GM23338 (cell line): ENCODE data around the gene DLG2. TPM values are rescaled to one million over a fixed set of nuclear protein-coding genes. Genes with fewer than 3 reads are reported as not detected.

ENCODE experiments used
- ATAC-seq: fragments of 200-7000 bp; cut with Tn5 transposase; 3 replicates; pipeline ENCODE4 v1.9.1; 2020
- DNase-seq: peaks from one replicate; pipeline ENCODE4 v3.0.0-alpha.2; 2015; ENCODE audit warnings: low spot score
- H2AFZ ChIP-seq: fragments of 200-600 bp; sonication (generic); 2 replicates; pipeline ENCODE4 v1.8.0; 2016; ENCODE audit warnings: antibody characterized with exemption, mild to moderate bottlenecking, moderate library complexity
- H3F3A ChIP-seq: fragments of 200-600 bp; sonication (generic); replicated peaks from 2 replicates; pipeline ENCODE4 v1.8.0; 2017; ENCODE audit warnings: antibody characterized with exemption, mixed run types, low read depth
- H3K27ac ChIP-seq: fragments of 200-600 bp; sonication (generic); 2 replicates; pipeline ENCODE4 v1.6.1; 2016; ENCODE audit warnings: low read depth
- H3K27me3 ChIP-seq: fragments of 200-600 bp; sonication (generic); 2 replicates; pipeline ENCODE4 v1.8.0; 2016; ENCODE audit warnings: mild to moderate bottlenecking, mixed run types, moderate library complexity; ENCODE audit not compliant: insufficient read depth
- H3K36me3 ChIP-seq: fragments of 200-600 bp; sonication (generic); 2 replicates; pipeline ENCODE4 v1.8.0; 2016; ENCODE audit warnings: mild to moderate bottlenecking; ENCODE audit not compliant: insufficient read depth
- H3K4me1 ChIP-seq: fragments of 200-600 bp; sonication (generic); 2 replicates; pipeline ENCODE4 v1.8.0; 2016; ENCODE audit warnings: mild to moderate bottlenecking, moderate library complexity; ENCODE audit not compliant: insufficient read depth
- H3K4me2 ChIP-seq: fragments of 200-600 bp; sonication (generic); 2 replicates; pipeline ENCODE4 v1.7.1; 2017; ENCODE audit warnings: mixed run types
- H3K4me3 ChIP-seq: fragments of 200-600 bp; sonication (generic); 2 replicates; pipeline ENCODE4 v1.6.1; 2016; ENCODE audit warnings: mixed run types
- H3K79me2 ChIP-seq: fragments of 200-600 bp; sonication (generic); replicated peaks from 2 replicates; pipeline ENCODE4 v1.8.0; 2017; ENCODE audit warnings: mild to moderate bottlenecking; ENCODE audit not compliant: insufficient read depth
- H3K9me2 ChIP-seq: fragments of 200-600 bp; sonication (generic); 2 replicates; pipeline ENCODE4 v1.8.0; 2017; ENCODE audit not compliant: insufficient read depth
- H4K20me1 ChIP-seq: fragments of 200-600 bp; sonication (generic); replicated peaks from 2 replicates; pipeline ENCODE4 v1.8.0; 2017; ENCODE audit warnings: mild to moderate bottlenecking; ENCODE audit not compliant: insufficient read depth
- H3K27ac Mint-ChIP-seq: 2 replicates; pipeline ENCODE4 v1.8.0; 2020; ENCODE audit warnings: inconsistent platforms, mild to moderate bottlenecking, moderate library complexity, mixed read lengths
- H3K27me3 Mint-ChIP-seq: 3 replicates; pipeline ENCODE4 v1.8.0; 2022; ENCODE audit warnings: low read depth, mild to moderate bottlenecking, moderate library complexity, mixed read lengths, inconsistent platforms; ENCODE audit not compliant: insufficient read depth, poor library complexity
- H3K36me3 Mint-ChIP-seq: 3 replicates; pipeline ENCODE4 v1.8.0; 2021; ENCODE audit warnings: low read depth, mild to moderate bottlenecking, inconsistent platforms, moderate library complexity, mixed read lengths
- H3K4me1 Mint-ChIP-seq: 3 replicates; pipeline ENCODE4 v1.8.0; 2020; ENCODE audit warnings: mild to moderate bottlenecking, inconsistent platforms, mixed read lengths
- H3K4me3 Mint-ChIP-seq: 3 replicates; pipeline ENCODE4 v1.8.0; 2021; ENCODE audit warnings: moderate library complexity, mild to moderate bottlenecking, inconsistent platforms, mixed read lengths
- H3K9me3 Mint-ChIP-seq: 3 replicates; pipeline ENCODE4 v1.8.0; 2020; ENCODE audit warnings: moderate library complexity, mild to moderate bottlenecking, inconsistent platforms, mixed read lengths
- EZH2phosphoT487 ChIP-seq: fragments of 200-600 bp; sonication (generic); IDR thresholded peaks from one replicate; pipeline ENCODE4 v1.8.1; 2018; ENCODE audit warnings: antibody characterized with exemption; ENCODE audit not compliant: unreplicated experiment
- JUNB ChIP-seq: IDR thresholded peaks from one replicate; pipeline ENCODE4 v1.6.1; 2016; ENCODE audit warnings: antibody characterized with exemption; ENCODE audit not compliant: unreplicated experiment
- NANOG ChIP-seq: IDR thresholded peaks from 2 replicates; pipeline ENCODE4 v1.6.1; 2016; ENCODE audit warnings: antibody characterized with exemption, borderline replicate concordance
- POLR2AphosphoS5 ChIP-seq: IDR thresholded peaks from 2 replicates; pipeline ENCODE4 v1.6.1; 2016; ENCODE audit warnings: antibody characterized with exemption, low read depth
- ZNF114 ChIP-seq: fragments of 250-450 bp; sonication (Bioruptor Pico); IDR thresholded peaks from 2 replicates; pipeline ENCODE4 v1.5.0; 2020; ENCODE audit warnings: mild to moderate bottlenecking, moderate library complexity
- ZNF331 ChIP-seq: fragments of 250-450 bp; sonication (Bioruptor Pico); IDR thresholded peaks from 2 replicates; pipeline ENCODE4 v1.5.0; 2020; ENCODE audit warnings: low read depth, mild to moderate bottlenecking, moderate library complexity
- polyA plus RNA-seq: library from polyadenylated mRNA; unstranded; fragments of >200 nt; fragmentation: Nextera tagmentation; extraction: Ambion mirVana; gene quantifications from 2 replicates; pipeline ENCODE4 v1.2.1, GENCODE V29; 2016
- total RNA-seq: library from RNA; depleted of rRNA; stranded (reverse); fragments of >200 nt; shearing (Covaris generic); gene quantifications from 2 replicates; pipeline ENCODE4 v1.2.3, GENCODE V29; 2014
- TF ChIP-seq, protein P1 (sequence below): IDR thresholded peaks from 2 replicates; pipeline ENCODE4 v1.6.1; 2016; ENCODE audit warnings: antibody characterized with exemption
- TF ChIP-seq, protein P2 (sequence below): fragments of 250-450 bp; sonication (Bioruptor Pico); IDR thresholded peaks from 2 replicates; pipeline ENCODE4 v1.5.0; 2020; ENCODE audit warnings: mild to moderate bottlenecking, moderate library complexity

The DLG2 gene
- total and polyA plus RNA-seq, 2 experiments from 2014 or later: 19.8 to 21.5 TPM

DNA sequence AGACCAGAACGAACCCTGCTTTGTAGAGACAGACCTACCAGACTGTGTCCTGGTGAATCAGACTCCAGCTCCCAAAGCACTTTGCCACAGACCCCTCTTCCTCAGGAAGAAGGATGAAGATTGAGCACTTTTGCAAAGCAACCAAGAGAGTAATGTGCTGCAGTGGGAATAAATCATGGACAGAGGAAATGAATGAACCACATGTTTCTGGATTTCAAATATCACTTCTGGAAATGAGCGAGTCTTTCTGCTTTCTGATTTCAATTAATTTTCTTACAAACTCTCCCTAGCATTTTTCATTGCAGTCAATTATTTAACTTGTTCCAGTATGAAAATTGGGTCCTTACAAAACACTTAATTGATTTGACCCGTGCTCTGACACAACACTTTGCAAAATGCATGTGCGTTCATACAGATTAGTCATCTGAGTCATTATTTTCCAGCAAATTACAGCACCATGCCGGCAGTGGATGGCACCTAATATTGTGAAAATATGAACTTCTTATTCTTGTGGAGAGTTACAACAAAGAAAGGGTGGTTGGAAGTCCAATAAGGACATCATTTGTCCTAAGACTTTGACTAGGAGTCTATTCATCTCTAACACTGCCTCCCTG lies 2025.1 kb downstream of the DLG2 start:
- Mint-ChIP-seq H3K27ac (no peak overlapping the region), H3K4me3 (no peak overlapping the region), H3K27me3 (no peaks in the 10 kb centered on the region), H3K4me1 (peaks cover 14% of the 10 kb centered on the region; the same call in 2 of the 3 replicates), H3K36me3 (no peaks in the 10 kb centered on the region), H3K9me3 (no peaks in the 10 kb centered on the region)
- TF ChIP-seq, protein P1, sequence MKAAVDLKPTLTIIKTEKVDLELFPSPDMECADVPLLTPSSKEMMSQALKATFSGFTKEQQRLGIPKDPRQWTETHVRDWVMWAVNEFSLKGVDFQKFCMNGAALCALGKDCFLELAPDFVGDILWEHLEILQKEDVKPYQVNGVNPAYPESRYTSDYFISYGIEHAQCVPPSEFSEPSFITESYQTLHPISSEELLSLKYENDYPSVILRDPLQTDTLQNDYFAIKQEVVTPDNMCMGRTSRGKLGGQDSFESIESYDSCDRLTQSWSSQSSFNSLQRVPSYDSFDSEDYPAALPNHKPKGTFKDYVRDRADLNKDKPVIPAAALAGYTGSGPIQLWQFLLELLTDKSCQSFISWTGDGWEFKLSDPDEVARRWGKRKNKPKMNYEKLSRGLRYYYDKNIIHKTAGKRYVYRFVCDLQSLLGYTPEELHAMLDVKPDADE: no peak
- no peak for TF ChIP-seq ZNF331 (CRISPR knock-in tag)
- TF ChIP-seq ZNF114: no peak
- no peak for TF ChIP-seq POLR2AphosphoS5
- TF ChIP-seq, protein P2, sequence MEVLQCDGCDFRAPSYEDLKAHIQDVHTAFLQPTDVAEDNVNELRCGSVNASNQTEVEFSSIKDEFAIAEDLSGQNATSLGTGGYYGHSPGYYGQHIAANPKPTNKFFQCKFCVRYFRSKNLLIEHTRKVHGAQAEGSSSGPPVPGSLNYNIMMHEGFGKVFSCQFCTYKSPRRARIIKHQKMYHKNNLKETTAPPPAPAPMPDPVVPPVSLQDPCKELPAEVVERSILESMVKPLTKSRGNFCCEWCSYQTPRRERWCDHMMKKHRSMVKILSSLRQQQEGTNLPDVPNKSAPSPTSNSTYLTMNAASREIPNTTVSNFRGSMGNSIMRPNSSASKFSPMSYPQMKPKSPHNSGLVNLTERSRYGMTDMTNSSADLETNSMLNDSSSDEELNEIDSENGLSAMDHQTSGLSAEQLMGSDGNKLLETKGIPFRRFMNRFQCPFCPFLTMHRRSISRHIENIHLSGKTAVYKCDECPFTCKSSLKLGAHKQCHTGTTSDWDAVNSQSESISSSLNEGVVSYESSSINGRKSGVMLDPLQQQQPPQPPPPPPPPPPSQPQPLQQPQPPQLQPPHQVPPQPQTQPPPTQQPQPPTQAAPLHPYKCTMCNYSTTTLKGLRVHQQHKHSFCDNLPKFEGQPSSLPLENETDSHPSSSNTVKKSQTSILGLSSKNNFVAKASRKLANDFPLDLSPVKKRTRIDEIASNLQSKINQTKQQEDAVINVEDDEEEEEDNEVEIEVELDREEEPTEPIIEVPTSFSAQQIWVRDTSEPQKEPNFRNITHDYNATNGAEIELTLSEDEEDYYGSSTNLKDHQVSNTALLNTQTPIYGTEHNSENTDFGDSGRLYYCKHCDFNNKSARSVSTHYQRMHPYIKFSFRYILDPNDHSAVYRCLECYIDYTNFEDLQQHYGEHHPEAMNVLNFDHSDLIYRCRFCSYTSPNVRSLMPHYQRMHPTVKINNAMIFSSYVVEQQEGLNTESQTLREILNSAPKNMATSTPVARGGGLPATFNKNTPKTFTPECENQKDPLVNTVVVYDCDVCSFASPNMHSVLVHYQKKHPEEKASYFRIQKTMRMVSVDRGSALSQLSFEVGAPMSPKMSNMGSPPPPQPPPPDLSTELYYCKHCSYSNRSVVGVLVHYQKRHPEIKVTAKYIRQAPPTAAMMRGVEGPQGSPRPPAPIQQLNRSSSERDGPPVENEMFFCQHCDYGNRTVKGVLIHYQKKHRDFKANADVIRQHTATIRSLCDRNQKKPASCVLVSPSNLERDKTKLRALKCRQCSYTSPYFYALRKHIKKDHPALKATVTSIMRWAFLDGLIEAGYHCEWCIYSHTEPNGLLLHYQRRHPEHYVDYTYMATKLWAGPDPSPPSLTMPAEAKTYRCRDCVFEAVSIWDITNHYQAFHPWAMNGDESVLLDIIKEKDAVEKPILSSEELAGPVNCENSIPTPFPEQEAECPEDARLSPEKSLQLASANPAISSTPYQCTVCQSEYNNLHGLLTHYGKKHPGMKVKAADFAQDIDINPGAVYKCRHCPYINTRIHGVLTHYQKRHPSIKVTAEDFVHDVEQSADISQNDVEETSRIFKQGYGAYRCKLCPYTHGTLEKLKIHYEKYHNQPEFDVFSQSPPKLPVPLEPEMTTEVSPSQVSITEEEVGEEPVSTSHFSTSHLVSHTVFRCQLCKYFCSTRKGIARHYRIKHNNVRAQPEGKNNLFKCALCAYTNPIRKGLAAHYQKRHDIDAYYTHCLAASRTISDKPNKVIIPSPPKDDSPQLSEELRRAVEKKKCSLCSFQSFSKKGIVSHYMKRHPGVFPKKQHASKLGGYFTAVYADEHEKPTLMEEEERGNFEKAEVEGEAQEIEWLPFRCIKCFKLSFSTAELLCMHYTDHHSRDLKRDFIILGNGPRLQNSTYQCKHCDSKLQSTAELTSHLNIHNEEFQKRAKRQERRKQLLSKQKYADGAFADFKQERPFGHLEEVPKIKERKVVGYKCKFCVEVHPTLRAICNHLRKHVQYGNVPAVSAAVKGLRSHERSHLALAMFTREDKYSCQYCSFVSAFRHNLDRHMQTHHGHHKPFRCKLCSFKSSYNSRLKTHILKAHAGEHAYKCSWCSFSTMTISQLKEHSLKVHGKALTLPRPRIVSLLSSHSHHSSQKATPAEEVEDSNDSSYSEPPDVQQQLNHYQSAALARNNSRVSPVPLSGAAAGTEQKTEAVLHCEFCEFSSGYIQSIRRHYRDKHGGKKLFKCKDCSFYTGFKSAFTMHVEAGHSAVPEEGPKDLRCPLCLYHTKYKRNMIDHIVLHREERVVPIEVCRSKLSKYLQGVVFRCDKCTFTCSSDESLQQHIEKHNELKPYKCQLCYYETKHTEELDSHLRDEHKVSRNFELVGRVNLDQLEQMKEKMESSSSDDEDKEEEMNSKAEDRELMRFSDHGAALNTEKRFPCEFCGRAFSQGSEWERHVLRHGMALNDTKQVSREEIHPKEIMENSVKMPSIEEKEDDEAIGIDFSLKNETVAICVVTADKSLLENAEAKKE: no peak
- no peak for TF ChIP-seq NANOG
- TF ChIP-seq JUNB: no peak
- TF ChIP-seq EZH2phosphoT487: no peak
- Histone ChIP-seq H3K27ac (no peak overlapping the region), H3K4me1 (peaks cover 3% of the 10 kb centered on the region; the same call in 1 of the 2 replicates), H3K4me3 (no peak overlapping the region), H3K4me2 (no peak overlapping the region), H3K9me2 (peaks cover 7% of the 10 kb centered on the region; the same call in 1 of the 2 replicates), H4K20me1 (no peaks in the 10 kb centered on the region), H3K79me2 (no peaks in the 10 kb centered on the region), H3K27me3 (no peaks in the 10 kb centered on the region), H3K36me3 (no peaks in the 10 kb centered on the region), H3F3A (no peaks in the 10 kb centered on the region), H2AFZ (no peak overlapping the region)
- ATAC-seq (no peak), DNase-seq (no peak)
